ENCODE measurements around the gene RNF4.

GRCh38 chr4:2468456-2469191 lies at the start of gene RNF4:
- TF ChIP-seq CTCF (IDR thresholded peaks at IDR 0.05) (no peak), POLR2A (IDR thresholded peaks at IDR 0.05) (peak; percentile 49)
